Mammary epithelial cell (primary cell): ENCODE measurements around the gene SPATA22.
"Not testable (repeated sequence)": the region's sequence is repeated elsewhere in the genome, so short reads cannot be mapped to it uniquely, and the experiment has no call there.

Experiments used
- EZH2 ChIP-seq: IDR thresholded peaks from 2 replicates; pipeline ENCODE4 v1.6.1; 2012; ENCODE audit warnings: low read length, inconsistent platforms, borderline replicate concordance
- TF ChIP-seq, protein P1 (sequence below), 2 donors: IDR thresholded peaks in 1 of 2; conservative IDR thresholded peaks in 1 of 2; 2 replicates each; pipeline ENCODE4 v1.5.1; 2011 to 2012; ENCODE audit warnings: inconsistent platforms in 2 of 2, low read length in 2 of 2, mild to moderate bottlenecking in 2 of 2, control low read depth in 1 of 2, low read depth in 1 of 2; ENCODE audit not compliant: insufficient read depth in 1 of 2; ENCODE audit errors: extremely low read depth in 1 of 2

DNA sequence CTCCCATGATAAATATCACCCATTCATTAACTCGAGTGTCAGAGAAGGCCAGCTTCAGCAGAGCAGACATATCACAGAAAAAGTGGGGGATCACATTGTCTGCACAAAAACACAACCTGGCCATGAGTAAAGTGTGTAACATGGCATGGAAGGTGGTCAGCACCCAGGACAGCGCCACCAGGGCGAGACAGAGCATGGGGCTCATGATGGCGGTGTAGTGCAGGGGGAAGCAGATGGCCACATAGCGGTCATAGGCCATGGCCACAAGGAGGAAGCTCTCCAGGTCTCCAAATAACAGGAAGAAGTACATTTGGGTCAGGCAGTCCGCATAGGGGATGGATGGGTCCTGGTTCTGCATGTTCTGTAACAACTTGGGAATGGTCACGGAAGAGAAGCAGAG is 73.8 kb downstream of the SPATA22 start:
- TF ChIP-seq, protein P1, sequence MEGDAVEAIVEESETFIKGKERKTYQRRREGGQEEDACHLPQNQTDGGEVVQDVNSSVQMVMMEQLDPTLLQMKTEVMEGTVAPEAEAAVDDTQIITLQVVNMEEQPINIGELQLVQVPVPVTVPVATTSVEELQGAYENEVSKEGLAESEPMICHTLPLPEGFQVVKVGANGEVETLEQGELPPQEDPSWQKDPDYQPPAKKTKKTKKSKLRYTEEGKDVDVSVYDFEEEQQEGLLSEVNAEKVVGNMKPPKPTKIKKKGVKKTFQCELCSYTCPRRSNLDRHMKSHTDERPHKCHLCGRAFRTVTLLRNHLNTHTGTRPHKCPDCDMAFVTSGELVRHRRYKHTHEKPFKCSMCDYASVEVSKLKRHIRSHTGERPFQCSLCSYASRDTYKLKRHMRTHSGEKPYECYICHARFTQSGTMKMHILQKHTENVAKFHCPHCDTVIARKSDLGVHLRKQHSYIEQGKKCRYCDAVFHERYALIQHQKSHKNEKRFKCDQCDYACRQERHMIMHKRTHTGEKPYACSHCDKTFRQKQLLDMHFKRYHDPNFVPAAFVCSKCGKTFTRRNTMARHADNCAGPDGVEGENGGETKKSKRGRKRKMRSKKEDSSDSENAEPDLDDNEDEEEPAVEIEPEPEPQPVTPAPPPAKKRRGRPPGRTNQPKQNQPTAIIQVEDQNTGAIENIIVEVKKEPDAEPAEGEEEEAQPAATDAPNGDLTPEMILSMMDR (conservative IDR thresholded peaks at IDR 0.05 in 1 of 2, IDR thresholded peaks at IDR 0.05 in 1 of 2; ENCODE audit: extremely low read depth in 1 of 2, insufficient read depth in 1 of 2, low read depth in 1 of 2, low read length in 2 of 2), result not testable (repeated sequence)
- TF ChIP-seq EZH2, result not testable (repeated sequence)
